SK-N-SH treated with all-trans-retinoic acid at 6 μM for 48 hours (cell line): ENCODE results near the gene DOHH.

Experiments
- RARB ChIP-seq: fragments of 250-450 bp; sonication (Bioruptor Pico); IDR thresholded peaks from 2 replicates; pipeline ENCODE4 v1.8.0; 2021; ENCODE audit warnings: mild to moderate bottlenecking, moderate library complexity
- ZFP30 ChIP-seq: fragments of 450-650 bp; formaldehyde crosslinking; IDR thresholded peaks from 2 replicates; pipeline ENCODE4 v1.5.0; 2022; ENCODE audit warnings: mild to moderate bottlenecking, moderate library complexity

DNA sequence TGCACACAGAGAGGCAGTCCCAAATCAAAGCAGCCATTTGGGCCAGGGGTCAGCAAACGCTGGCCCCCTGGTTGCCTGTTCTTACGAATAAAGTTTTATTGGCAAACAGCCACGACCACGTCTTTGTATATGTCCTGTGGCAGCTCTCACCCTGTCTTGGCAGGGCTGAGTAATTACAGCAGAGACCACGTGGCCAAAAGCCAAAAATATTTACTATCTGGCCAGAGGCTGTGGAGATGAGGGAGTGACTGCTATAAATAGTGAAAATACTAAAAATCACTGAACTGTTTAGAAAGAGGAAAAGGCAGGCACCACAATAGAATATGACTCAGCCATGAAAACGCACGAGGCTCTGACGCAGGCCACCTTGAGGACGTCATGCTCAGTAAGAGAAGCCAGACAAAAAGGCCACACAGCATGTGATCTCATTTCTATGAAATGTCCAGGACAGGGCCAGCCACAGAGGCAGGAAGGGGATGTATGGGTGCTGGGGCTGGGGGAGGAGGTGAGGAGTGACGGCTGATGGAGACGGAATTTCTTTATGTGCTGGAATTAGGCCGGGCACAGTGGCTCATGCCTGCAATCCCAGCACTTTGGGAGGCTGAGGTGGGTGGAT, 49.6 kb downstream of the DOHH start:
- TF ChIP-seq RARB, result no peak
- TF ChIP-seq ZFP30, result no peak
